ENCODE data around the gene MYADML2.

- no peak for TF ChIP-seq EZH2phosphoT487 (conservative IDR thresholded peaks at IDR 0.05; ENCODE audit: low read length)
- no peak for TF ChIP-seq CTCF (IDR thresholded peaks at IDR 0.05; ENCODE audit: insufficient read depth, low read length, poor library complexity, severe bottlenecking)
These were observed 25.0 kb downstream of the MYADML2 start for GRCh38 chr17:81921996-81922565.

Measured in SU-DHL-6 (cell line).